ENCODE data around the gene GNPTG. TPM values are rescaled to one million over a fixed set of nuclear protein-coding genes. Genes with fewer than 3 reads are reported as not detected.

GNPTG gene
- total and polyA plus RNA-seq, 2 of the 8 experiments (the other 6 are each of a cell fraction or from before 2014, with no cell fraction given), result 26.2 to 51.2 TPM

GRCh38 chr16:1331712-1332617 lies 19.8 kb upstream of the GNPTG start (continued):
- 0 out of 2 replicates have a peak, but pooled peaks have one; percentile 0 for TF ChIP-seq E2F6 (IDR thresholded peaks at IDR 0.05)
- TF ChIP-seq PHF8 (conservative IDR thresholded peaks at IDR 0.05; ENCODE audit: low read depth, low read length), result 0 out of 2 replicates have a peak, but pooled peaks have one; percentile 30
- TF ChIP-seq TCF12 (IDR thresholded peaks at IDR 0.05; ENCODE audit: low read depth, low read length), result 0 out of 2 replicates have a peak, but pooled peaks have one; percentile 77
- peak; percentile 83 to 85; a peak in 3 of 4 replicates for TF ChIP-seq SIN3A (conservative IDR thresholded peaks at IDR 0.05 in 1 of 2, IDR thresholded peaks at IDR 0.05 in 1 of 2; ENCODE audit: low read depth in 1 of 2, low read length in 2 of 2)
- TF ChIP-seq GTF2F1 (IDR thresholded peaks at IDR 0.05; ENCODE audit: borderline replicate concordance, low read depth, low read length), result no peak
- peak; percentile 51; the same call in 1 of the 2 replicates for TF ChIP-seq TAF1 (IDR thresholded peaks at IDR 0.05; ENCODE audit: low read depth, low read length)
- peak; percentile 55; the same call in 1 of the 2 replicates for TF ChIP-seq POLR2AphosphoS5 (IDR thresholded peaks at IDR 0.05; ENCODE audit: low read depth, low read length)
- TF ChIP-seq EZH2 (IDR thresholded peaks at IDR 0.05; ENCODE audit: low read depth, low read length, severe bottlenecking), result peak; percentile 27
- TF ChIP-seq SP1 (IDR thresholded peaks at IDR 0.05; ENCODE audit: low read depth, low read length), result 0 out of 2 replicates have a peak, but pooled peaks have one; percentile 26
- TF ChIP-seq POLR2A (IDR thresholded peaks at IDR 0.05; ENCODE audit: control extremely low read depth in 1 of 2, low read depth in 2 of 2, low read length in 2 of 2), result peak in 1 of 2 experiments; percentile 63; a peak in 1 of 3 replicates
